ENCODE measurements around the gene CAMK1D. TPM values are rescaled to one million over a fixed set of nuclear protein-coding genes. Genes with fewer than 3 reads are reported as not detected.

The CAMK1D gene
- total RNA-seq, 1 donor from 2014 or later = 1.5 TPM

DNA sequence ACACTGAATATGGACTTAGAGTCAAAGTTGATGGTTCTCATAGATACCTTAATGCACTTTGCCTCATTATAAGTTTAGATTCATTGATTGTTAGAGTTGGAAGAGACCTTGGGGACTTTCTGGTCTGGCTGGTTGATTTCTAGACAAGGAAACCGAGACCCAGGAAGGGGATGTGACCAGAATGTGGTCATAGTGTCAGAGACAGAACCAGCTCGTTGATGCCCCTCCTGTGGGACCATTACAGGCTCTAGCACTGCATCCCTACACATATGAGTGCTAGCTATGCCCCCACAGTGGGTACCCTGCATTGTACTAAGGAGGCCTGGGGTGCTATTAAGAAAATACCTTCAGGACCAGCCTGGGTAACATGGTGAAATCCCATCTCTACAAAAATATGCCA, 306.6 kb downstream of the CAMK1D start:
- DNase-seq (ENCODE audit: low read depth) = no peak

DNA sequence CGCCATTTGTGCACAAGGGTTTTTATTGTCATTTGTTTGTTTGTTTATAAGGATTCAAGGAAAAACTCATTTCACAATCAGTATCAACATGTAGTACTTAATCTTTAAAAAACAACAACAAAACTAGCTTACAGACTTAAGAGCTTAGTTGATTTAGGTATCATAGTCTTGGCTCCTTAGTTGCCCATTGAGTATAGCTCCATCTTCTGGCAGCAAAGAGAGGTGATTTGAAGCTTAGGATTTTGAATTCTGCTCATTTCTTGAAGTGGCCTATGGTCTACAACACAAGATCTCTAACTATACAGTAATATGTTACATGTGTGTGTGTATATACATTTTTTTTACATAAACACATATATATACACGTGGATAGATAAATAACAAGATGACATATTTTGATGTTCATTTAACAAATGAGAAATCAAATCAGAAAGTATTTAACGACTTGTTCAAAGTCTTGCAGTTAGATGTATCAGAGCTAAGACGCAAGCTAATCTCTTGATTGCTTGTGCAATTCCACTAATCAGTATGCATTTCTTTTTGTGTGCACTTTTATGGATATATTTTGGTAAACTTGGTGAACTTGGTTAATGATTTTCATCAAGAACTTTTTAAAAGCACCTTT, 307.3 kb downstream of the CAMK1D start:
- peak; percentile 84 for DNase-seq (ENCODE audit: low read depth)

DNA sequence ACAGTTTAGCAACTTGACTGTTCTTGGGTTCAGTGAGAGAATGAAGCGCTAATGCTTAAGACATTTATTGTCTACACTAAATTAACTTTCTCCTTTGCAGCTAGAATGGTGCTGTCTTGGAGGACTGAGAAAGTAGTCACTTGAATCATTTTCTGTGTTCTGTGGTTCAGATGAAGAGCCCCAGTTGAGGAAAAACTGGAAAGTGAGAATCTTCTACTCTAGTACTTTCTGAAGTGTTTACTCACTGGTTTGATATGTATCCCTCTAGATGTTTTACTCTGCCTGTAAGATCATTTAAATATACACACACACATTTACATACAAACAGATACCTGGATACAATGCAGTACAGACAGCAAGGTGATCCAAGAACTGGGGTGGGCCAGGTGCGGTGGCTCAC, 308.1 kb downstream of the CAMK1D start:
- DNase-seq (ENCODE audit: low read depth) = no peak

DNA sequence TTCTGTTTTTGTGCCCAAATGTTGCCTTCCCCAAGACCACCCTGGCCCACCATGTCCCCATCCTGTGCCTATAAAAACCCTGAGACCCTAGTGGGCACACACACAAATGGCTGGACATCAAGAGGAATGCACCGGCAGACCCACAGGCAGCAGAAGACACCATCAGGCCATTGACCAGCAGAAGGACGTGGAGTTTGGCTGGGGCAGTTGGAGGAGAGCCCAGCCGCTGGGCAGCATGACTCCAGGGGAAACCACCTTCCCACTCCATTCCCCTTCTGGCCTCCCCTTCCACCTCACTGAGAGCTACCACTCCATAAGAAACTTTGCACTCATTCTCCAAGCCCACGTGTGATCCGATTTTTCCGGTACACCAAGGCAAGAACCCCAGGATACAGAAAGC, 309.2 kb downstream of the CAMK1D start:
- no peak for DNase-seq (ENCODE audit: low read depth)

GRCh38 chr10:12659706-12660105, 310.4 kb downstream of the CAMK1D start:
- no peak for DNase-seq (ENCODE audit: low read depth)

- DNase-seq (ENCODE audit: low read depth) = no peak
Measured at GRCh38 chr10:12660812-12661211, 311.5 kb downstream of the CAMK1D start.

GRCh38 chr10:12661671-12662070, 312.3 kb downstream of the CAMK1D start:
- no peak for DNase-seq (ENCODE audit: low read depth)

DNA sequence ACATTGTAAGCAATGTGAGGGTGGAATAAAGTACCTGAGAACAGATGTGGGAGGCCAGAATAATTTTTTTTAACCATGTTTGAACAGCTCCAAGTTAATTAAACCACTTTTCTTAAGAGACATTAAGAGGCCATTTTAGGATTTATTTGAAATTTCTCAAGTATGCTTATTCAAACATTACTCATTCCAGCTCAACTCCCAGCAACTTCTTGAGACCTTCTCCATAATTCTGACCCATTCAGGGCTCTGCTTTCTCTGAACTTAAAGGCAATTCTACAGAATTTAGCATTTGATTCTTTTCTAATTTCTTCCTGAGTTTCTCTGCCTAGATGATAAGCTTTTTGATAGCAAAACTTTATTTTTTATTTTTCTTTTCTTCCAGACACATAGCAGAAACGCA, 314.5 kb downstream of the CAMK1D start:
- DNase-seq (ENCODE audit: low read depth) = no peak

GRCh38 chr10:12665501-12665900, 316.2 kb downstream of the CAMK1D start:
- no peak for DNase-seq (ENCODE audit: low read depth)

DNA sequence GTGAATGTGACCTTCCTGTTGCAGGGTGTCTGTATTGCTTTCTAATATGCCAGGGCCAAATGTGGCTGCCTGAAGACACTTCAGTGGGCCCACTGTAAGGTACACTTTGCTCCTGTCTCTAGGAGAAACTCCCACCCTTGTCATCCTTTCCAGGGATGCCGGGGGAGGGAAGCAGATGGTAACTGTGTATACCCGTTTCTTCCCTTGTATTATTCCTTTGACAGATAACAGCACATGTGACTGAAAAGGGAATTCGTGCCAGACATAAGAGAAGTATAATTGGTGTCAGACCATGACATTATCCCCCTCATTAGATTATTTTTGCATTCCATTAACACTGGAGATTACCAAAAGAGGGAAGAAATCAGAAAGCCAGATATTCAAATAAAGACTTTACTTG, 317.7 kb downstream of the CAMK1D start:
- DNase-seq (ENCODE audit: low read depth) = no peak

- no peak for DNase-seq (ENCODE audit: low read depth)
Measured at GRCh38 chr10:12668634-12669033, 319.3 kb downstream of the CAMK1D start.

DNA sequence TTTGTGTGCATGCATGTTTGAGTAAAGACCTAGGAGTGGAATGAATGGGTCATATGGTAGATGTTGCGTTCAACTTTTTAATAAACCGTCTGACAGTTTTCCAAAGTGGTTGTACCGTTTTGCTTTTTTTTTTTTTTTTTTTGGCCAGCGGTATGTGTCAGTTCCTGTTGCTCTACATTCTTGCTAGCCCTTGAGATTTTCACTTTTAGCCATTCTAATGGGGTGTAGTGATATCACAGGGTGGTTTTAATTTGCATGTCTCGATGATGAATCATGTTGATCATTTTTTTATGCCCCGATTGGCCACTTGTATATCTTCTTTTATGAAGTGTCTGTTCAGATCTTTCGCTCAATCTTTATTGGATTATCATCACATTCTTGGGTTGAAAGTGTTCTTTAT, 320.7 kb downstream of the CAMK1D start:
- DNase-seq (ENCODE audit: low read depth) = no peak

GRCh38 chr10:12675186-12675585, 325.8 kb downstream of the CAMK1D start:
- no peak for DNase-seq (ENCODE audit: low read depth)

GRCh38 chr10:12679636-12680035, 330.3 kb downstream of the CAMK1D start:
- no peak for DNase-seq (ENCODE audit: low read depth)

GRCh38 chr10:12681252-12681651, 331.9 kb downstream of the CAMK1D start:
- no peak for DNase-seq (ENCODE audit: low read depth)

- DNase-seq (ENCODE audit: low read depth) = no peak
Measured at GRCh38 chr10:12684784-12685183, 335.4 kb downstream of the CAMK1D start.

DNA sequence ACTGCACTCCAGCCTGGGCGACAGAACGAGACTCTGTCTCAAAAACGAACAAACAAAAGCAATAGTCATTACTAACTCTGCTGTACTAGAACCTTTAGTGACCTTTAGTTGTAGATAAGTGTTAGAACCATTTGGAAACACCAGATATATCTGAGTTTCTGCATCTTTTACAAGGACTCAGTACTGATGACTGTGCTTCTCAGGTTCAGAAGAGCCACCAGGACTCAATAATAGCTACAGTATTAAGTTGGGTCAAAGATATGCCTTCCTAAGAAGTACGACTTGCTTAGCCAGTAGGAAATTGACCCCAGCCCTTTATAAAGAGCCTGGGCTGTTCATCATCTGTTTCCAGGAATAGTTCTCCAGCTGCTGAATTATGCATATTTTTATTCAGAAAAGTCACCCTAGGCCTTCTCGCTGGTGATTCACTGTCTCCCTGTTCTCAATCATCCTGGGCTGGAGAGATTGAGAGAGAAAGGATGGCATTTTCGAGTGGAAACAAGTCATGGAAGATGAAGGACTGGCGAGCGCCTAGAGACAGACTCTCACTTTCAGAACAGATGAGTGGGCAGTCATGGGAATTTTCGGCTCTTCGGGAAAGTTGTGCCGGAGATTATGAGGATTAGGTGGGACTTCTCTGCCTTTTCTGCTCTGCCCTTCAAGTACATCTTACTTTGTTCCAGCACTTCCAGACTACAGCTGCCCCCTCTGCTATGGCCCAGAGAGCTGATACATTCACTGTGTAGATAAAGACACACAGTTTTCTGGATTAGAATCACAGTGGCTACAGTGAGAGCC, 336.1 kb downstream of the CAMK1D start:
- no peak for DNase-seq (ENCODE audit: low read depth)

DNA sequence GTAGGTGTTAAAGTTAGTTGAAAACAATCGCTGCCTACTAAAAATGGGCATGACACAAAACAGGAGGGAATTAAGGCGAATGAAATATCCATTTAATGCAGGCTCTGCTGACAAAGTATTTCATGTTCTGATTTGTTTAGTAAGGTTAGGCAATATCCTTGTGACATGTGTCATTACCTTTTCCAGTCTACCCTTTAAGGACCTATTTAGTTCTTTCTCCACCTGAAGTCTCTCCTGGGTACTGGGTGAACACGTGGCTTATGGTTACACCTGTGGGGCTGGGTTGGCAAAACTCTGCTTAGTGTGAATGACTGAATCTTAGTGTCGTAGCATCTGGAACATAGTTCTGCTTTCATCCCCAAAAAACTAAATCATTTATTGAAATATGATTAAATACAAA, 338.6 kb downstream of the CAMK1D start:
- DNase-seq (ENCODE audit: low read depth) = no peak

- DNase-seq (ENCODE audit: low read depth) = no peak
Measured at GRCh38 chr10:12689893-12690292, 340.5 kb downstream of the CAMK1D start.

GRCh38 chr10:12690525-12691126, 341.3 kb downstream of the CAMK1D start:
- peak; percentile 73 for DNase-seq (ENCODE audit: low read depth)

DNA sequence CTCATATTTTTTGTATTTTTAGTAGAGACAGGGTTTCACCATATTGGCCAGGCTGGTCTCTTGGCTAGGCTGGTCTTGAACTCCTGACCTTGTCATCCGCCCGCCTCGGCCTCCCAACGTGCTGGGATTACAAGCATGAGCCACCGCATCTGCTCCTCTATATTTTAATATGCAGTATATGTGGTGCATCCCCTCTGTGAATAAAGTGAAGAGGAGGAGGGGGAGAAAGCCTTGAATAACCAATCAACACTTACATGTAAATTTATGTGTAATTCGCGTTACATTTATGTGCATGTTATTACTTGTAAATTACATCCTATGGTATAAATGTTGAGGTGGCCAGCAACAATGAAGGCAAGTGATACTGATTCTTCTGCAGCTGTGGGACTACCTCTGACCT, 342.2 kb downstream of the CAMK1D start:
- no peak for DNase-seq (ENCODE audit: low read depth)

GRCh38 chr10:12697764-12698163, 348.4 kb downstream of the CAMK1D start:
- no peak for DNase-seq (ENCODE audit: low read depth)

DNA sequence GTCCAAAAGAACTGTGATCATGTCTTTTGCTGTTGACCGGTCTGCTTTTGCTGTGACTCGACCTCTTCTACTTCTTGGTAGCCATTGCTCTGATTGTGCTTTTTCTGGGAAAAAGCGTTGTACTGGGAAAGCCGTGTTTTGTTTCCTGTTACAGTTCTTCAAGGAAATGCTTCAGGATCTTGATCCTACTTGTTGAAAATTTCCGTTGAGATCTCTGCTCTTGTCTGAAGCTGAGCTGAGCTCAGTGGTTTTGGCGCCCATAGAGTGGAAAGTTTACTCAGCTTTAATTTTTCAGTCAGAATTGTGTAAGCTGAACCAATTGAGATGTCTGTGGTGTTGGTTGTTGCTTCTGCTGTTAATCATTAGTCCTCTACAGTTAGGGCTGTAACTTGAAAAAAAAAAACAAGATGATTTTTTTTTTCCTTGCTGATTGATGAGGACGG, 349.9 kb downstream of the CAMK1D start:
- DNase-seq (ENCODE audit: low read depth) = peak; percentile 96
